Anterior cingulate cortex (tissue), 58 donors: ENCODE measurements around the gene PTPRN2.
A peak's percentile ranks its signal among the peaks of the same experiment; 100 is the strongest.

Experiments used
- DNase-seq, 58 donors: peaks; one replicate each; lab custom pipeline; 2025; lab: John Stamatoyannopoulos, UW

Gene PTPRN2

GRCh38 chr7:158498443-158499081 is 89.1 kb downstream of the PTPRN2 start:
- no peak for DNase-seq

GRCh38 chr7:158497627-158498026 is 90.0 kb downstream of the PTPRN2 start:
- DNase-seq = no peak

DNA sequence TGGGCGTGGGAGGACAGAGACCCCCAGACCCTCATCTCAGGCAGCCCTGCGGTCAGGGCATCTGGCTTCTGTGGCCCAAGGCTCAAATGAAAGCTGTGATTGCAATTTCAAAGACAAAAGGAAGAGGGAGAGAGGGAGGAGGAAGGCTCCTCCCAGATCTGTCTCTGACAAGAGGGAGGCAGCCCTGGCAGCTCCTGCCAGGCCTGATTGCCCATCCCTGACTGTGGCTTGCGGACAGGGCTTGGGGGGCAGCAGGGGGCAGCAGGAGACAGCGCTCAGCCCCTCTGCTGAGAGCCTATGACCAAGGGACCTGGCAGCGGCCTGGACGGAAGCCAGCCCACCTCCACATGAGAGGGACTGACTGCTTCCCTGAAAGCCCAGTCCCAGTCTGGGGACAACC is 91.8 kb downstream of the PTPRN2 start:
- DNase-seq = peak in 4 of 58 donors; percentile 28 to 82 (median 44)

DNA sequence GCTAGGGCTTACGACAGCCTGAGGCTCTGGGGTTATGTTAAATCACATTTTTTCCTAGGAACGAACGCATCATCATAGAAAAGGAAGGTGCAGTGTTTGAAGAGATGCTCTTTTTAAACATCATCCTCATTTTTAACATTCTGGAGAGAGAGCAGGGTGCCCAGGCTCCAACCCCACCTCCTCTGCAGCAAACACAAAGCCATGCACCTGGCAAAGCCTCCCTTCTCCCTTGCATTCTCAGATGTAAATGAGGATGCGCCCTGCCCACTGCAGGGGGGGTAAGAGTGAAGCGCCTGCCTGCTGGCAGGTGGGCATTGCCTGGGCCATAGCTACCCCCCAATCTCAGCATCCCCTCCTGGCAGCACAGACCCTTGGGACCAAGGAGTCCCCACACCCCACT is 92.4 kb downstream of the PTPRN2 start:
- no peak for DNase-seq

- DNase-seq = no peak
Observed at GRCh38 chr7:158494643-158495042, 93.0 kb downstream of the PTPRN2 start.

DNA sequence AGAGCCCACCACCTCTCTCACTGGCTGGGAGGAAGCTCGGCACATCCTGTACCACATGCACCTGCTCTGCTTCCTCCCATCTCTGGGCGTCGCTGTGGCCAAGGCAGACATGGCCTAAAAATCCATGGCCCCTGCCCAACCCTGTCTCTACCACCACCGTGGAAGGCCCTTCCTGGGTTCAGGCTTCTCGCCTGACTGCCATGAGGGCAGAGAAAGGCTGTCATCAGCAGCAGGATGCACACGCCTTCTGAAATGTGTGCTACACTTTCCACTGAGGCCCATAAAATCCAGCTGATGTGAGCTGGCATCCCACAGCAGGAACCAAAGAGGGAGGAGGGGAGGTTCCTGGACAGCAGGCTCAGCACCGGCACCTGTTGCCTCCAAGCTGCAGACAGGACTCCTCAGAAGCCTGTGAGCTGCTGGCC is 93.4 kb downstream of the PTPRN2 start:
- peak in 2 of 58 donors; percentile 25 to 28 for DNase-seq

- DNase-seq = no peak
Observed at GRCh38 chr7:158492367-158492764, 95.3 kb downstream of the PTPRN2 start.

GRCh38 chr7:158491094-158491493 is 96.5 kb downstream of the PTPRN2 start:
- DNase-seq = no peak

DNA sequence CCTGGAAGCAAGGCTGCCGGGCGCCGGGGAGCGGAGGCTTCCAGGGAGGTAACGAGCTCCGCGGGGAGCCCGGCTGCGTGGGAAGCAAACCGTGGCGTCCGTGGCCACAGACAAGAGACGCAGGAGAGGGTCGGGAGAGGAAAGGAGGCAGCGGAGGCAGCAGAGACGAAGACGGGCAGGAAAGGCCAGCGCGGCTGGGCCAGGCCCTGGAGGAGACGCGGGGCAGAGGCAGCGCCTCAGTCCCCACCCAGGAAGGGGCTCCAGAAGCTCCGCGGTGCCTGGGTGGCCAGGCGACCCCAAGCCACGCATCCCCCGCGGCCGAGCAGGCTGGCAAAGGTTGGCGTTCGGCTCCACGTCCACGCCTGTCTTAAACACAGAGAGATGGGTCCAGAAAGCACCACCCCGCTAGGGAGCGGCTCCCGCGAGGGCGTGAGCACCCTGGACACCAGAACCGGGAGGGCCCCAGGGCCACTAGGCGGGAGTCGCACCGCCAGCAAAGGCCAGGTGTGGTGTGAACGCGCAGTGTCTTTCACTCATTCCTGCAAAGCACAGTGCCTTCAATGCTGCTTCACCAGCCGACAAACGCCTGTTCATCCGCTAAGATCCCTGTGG is 97.3 kb downstream of the PTPRN2 start:
- no peak for DNase-seq

DNA sequence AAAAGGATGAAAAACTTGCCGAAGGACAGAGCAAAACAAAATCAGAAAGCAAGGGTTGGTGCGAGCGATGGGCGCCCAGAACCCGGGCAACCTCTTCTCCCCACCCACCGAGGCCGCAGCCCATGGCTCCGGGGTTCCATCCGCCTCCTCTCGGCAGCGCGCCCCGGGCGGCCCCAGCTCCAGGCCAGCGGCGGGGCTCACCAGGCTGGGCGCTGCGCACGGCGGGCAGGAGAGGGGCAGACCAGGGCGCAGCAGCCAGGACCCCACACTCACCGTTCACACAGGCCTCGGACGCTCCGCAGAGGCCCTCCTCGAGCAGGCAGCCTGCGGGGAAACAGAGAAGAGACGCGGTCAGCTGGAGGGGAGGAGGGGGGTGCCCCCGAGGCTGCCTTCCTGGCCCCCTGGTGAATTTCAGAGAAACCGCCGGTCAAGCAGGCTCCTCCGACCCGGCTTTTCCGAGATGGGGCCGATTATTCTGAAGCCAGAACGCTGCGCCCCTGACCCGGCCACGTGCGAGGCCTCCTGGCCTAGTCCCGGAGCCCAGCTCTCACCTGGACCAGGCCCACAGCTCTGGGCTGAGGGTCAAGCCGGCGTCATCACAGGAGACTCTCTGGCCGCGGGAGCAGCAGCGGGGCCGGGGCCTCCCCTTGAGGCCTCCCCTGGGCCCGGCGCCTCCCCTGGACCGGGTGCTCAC is 98.0 kb downstream of the PTPRN2 start:
- DNase-seq = no peak

- DNase-seq = no peak
Observed at GRCh38 chr7:158488181-158488971, 99.2 kb downstream of the PTPRN2 start.

- DNase-seq = peak in 2 of 58 donors; percentile 29 to 34
Observed at GRCh38 chr7:158487631-158488151, 99.9 kb downstream of the PTPRN2 start.

- DNase-seq = no peak
Observed at GRCh38 chr7:158486919-158487318, 100.7 kb downstream of the PTPRN2 start.

- DNase-seq = no peak
Observed at GRCh38 chr7:158484801-158485531, 102.7 kb downstream of the PTPRN2 start.

- DNase-seq = no peak
Observed at GRCh38 chr7:158482480-158482879, 105.1 kb downstream of the PTPRN2 start.

DNA sequence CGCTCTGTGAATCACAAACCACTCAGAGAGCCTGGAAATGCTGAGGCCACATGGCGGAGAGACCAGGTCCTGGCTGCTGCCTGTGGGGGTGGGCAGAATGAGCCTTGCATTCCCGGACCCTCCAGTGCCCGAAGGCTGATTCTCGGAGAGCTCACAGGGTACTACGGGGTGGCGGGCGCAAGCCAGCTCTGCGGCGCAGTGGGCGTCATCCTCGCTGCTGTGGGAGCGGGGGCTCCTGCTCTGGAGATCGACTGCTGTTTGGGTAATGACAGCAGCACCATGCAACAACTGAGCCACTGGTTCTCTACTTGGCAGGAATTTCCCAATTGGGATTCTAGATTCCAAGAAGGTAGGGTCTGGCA is 108.0 kb downstream of the PTPRN2 start:
- DNase-seq = peak in 1 of 58 donors; percentile 50

DNA sequence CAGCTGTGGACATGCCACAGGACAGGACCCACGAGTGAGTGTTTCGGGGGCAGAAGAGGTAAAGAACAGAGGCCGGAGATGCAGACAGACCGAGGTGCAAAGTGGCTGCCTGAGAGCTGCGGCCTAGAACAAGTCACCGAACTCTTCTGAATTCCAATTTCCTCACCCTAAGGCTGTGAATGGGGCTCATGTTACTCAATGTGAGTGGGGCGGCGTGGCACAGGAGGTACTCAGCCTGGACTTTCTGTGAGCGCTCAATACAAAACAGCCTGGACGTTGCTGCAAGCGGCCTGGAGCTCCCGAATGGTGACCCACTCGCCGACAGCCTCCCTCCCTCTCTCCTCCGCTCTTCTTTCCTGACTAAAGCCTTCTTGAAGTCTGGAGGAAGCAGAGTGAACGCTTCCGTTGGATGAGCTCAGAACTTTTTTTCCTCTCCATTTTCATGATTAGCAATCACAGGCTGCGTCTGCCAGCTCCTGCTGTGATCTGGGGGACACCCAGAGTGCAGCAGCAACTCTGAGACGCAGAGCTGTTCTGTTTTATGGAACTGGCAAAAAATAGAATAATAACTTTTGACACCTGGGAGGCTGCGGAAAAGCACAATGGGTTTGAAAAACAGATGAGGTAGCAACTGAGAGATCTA is 108.5 kb downstream of the PTPRN2 start:
- peak in 1 of 58 donors; percentile 23 for DNase-seq

DNA sequence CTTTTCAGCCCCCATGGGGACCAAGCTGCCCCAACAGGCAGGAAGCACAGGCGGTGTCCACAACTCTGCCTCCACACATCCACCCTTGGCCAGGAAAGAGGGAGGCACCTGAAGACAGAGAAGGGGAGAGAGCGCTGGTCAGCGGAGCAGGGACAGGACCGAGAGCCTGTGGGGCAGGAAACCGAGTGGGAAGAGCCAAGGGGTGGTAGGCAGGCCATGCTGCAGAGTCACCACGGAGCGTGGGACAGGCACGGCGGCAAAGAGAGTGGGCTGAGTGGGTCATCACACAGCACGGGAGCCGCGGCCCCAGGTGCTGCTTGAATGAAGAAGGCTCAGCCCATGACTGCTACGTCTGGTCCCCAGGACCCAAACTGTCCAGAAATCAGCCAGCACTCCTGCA is 109.8 kb downstream of the PTPRN2 start:
- DNase-seq = no peak

DNA sequence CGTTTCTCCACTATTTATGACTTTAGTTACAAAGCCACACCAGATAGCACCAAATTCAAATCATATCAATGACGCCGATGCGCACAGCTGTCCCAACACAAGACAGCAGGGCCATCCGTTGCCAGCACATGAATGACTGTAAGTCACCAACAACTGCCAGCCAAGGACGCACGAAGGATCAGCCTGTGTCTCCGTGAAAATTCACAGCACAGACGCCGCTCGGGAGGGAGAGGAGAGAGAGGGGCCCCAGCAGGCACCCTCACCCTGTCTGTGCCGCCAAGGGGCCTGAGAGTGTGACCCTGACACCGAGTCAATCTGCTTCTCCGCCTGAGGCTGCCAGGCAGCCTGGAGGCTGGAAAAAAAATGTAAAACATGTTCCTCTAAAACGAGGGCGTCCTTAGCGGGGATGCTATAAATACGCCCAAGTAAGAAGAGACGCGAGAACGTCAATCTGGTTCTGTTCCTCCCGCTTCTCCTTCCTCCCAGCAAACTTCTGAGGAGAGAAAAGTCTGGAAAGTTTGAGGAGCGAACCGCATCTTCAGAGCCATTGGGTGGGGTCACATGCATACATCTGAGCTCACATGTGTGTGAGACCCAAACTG is 111.2 kb downstream of the PTPRN2 start:
- peak in 6 of 58 donors; percentile 20 to 52 (median 38) for DNase-seq
